Endothelial cell of umbilical vein (primary cell): Measurements from ENCODE around the gene FBXO9.

Experiments used
- CTCF ChIP-seq, 2 donors: IDR thresholded peaks; 1 replicate in 1 of 2; 2 replicates in 1 of 2; pipeline ENCODE4 v1.5.1; 2011; ENCODE audit warnings: low read length in 2 of 2, mild to moderate bottlenecking in 2 of 2, moderate library complexity in 2 of 2, control low read depth in 1 of 2, inconsistent platforms in 1 of 2, low read depth in 1 of 2; ENCODE audit not compliant: insufficient read depth in 1 of 2; ENCODE audit errors: extremely low read depth in 1 of 2
- EZH2 ChIP-seq: IDR thresholded peaks from 2 replicates; pipeline ENCODE4 v1.6.1; 2012; ENCODE audit warnings: borderline replicate concordance, low read depth, mild to moderate bottlenecking, moderate library complexity, low read length, inconsistent platforms; ENCODE audit not compliant: severe bottlenecking
- MYC ChIP-seq: IDR thresholded peaks from one replicate; pipeline ENCODE4 v1.6.1; 2011; ENCODE audit warnings: mild to moderate bottlenecking, low read depth, low read length
- POLR2A ChIP-seq: IDR thresholded peaks from 2 replicates; pipeline ENCODE4 v1.6.1; 2012; ENCODE audit warnings: low read depth, mild to moderate bottlenecking, control low read depth, low read length

- TF ChIP-seq CTCF (IDR thresholded peaks at IDR 0.05; ENCODE audit: extremely low read depth in 1 of 2, insufficient read depth in 1 of 2, low read depth in 1 of 2, low read length in 2 of 2): no peak
- TF ChIP-seq MYC: no peak
- no peak for TF ChIP-seq EZH2
- no peak for TF ChIP-seq POLR2A
Observed at GRCh38 chr6:53103993-53104675, 38.9 kb downstream of the FBXO9 start.
